ENCODE data around the gene FBN1. TPM values are rescaled to one million over a fixed set of nuclear protein-coding genes. Genes with fewer than 3 reads are reported as not detected.
A peak's percentile ranks its signal among the peaks of the same experiment; 100 is the strongest.

Gene FBN1
- 3.5 and 3.8 TPM in 2 replicates for total RNA-seq (2014; rRNA removed; shearing (Covaris generic))
- polyA plus RNA-seq (2016; fragmentation: Nextera tagmentation; extraction: Ambion mirVana): 1.2 and 1.9 TPM in 2 replicates
- long read RNA-seq: 0 reads

DNA sequence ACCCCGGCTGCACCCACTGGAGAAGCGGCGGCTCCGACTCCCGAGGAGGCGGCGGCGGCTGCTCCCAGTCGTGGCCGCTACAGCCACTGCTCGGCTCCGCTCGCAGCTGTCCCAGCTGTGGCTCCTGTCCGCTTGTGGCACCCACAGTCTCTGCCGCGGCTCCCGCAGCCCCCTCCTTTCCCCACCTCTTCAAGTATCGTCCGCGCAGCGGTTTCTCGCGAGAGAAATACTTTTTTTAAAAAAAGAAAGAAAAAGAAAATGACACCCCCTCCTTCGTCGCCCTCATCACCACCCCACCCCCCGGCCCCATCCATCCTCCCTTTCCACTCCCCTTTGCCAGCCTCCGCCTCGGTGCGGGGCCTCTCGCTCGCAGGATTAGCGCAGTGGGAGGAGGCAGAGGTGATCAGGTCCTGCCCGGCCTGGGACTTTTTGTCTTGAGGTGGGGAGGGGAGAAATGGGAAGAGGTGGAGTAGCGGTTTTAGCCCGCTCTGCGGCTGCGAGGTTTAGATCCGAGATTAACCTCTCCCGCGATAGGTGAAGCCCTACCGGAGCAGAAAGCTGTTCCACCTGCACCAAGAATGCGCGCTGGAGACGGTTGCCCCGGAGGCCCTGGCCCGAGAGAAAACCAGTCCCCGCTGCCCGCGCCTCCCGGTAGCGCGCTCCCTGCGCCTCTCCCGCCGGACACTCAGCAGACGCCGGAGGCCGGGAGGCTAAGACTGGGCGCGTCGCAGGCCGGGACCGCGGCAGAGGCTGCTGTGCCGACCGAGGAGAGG lies at the start of gene FBN1:
FBN1 (minus strand) TSS at position 152 of the 773 bp plus-strand sequence. CDS start 940 bp downstream, outside the sequence.
- peak within 1 kb of the TSS; percentile 100 for H2AFZ ChIP-seq
- H3K79me2 ChIP-seq (replicated peaks; ENCODE audit: insufficient read depth): no peaks in the 10 kb centered on the region
- H3K4me1 ChIP-seq (ENCODE audit: insufficient read depth): peaks cover 28% of the 10 kb centered on the region
- H3K4me2 ChIP-seq: peak within 1 kb of the TSS; percentile 92
- H3K27ac Mint-ChIP-seq: no peak within 1 kb of the TSS
- peaks cover 3% of the 10 kb centered on the region for H4K20me1 ChIP-seq (replicated peaks; ENCODE audit: insufficient read depth)
- H3K9me3 Mint-ChIP-seq: no peaks in the 10 kb centered on the region
- H3K9me2 ChIP-seq (ENCODE audit: insufficient read depth): no peaks in the 10 kb centered on the region
- peaks cover 24% of the 10 kb centered on the region for H3K4me1 Mint-ChIP-seq
- H3F3A ChIP-seq (replicated peaks; ENCODE audit: low read depth): 0 out of 2 replicates have a peak, but pooled peaks cover 2% of the 10 kb centered on the region
- peak; percentile 66 for ATAC-seq
- no peaks in the 10 kb centered on the region for H3K36me3 ChIP-seq (ENCODE audit: insufficient read depth)
- H3K27me3 ChIP-seq (ENCODE audit: insufficient read depth): peaks cover 65% of the 10 kb centered on the region
- peak within 1 kb of the TSS; percentile 65 for H3K4me3 Mint-ChIP-seq
- H3K36me3 Mint-ChIP-seq (ENCODE audit: low read depth): no peaks in the 10 kb centered on the region
- H3K27ac ChIP-seq (ENCODE audit: low read depth): no peak within 1 kb of the TSS
- peak within 1 kb of the TSS; percentile 84 for H3K4me3 ChIP-seq
- peak; percentile 86 for DNase-seq (ENCODE audit: low spot score)
- peaks cover 25% of the 10 kb centered on the region for H3K27me3 Mint-ChIP-seq (ENCODE audit: insufficient read depth, low read depth, poor library complexity)
- peak; percentile 37; the same call in 1 of the 2 replicates for TF ChIP-seq POLR2AphosphoS5 (IDR thresholded peaks at IDR 0.05; ENCODE audit: low read depth)
- no peak for TF ChIP-seq JUNB (IDR thresholded peaks at IDR 0.05; ENCODE audit: unreplicated experiment)
- TF ChIP-seq ZNF114 (CRISPR knock-in tag; IDR thresholded peaks at IDR 0.05): no peak
- TF ChIP-seq, protein P1, sequence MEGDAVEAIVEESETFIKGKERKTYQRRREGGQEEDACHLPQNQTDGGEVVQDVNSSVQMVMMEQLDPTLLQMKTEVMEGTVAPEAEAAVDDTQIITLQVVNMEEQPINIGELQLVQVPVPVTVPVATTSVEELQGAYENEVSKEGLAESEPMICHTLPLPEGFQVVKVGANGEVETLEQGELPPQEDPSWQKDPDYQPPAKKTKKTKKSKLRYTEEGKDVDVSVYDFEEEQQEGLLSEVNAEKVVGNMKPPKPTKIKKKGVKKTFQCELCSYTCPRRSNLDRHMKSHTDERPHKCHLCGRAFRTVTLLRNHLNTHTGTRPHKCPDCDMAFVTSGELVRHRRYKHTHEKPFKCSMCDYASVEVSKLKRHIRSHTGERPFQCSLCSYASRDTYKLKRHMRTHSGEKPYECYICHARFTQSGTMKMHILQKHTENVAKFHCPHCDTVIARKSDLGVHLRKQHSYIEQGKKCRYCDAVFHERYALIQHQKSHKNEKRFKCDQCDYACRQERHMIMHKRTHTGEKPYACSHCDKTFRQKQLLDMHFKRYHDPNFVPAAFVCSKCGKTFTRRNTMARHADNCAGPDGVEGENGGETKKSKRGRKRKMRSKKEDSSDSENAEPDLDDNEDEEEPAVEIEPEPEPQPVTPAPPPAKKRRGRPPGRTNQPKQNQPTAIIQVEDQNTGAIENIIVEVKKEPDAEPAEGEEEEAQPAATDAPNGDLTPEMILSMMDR (conservative IDR thresholded peaks at IDR 0.05; ENCODE audit: low read depth in 2 of 2): no peak
- TF ChIP-seq, protein P2, sequence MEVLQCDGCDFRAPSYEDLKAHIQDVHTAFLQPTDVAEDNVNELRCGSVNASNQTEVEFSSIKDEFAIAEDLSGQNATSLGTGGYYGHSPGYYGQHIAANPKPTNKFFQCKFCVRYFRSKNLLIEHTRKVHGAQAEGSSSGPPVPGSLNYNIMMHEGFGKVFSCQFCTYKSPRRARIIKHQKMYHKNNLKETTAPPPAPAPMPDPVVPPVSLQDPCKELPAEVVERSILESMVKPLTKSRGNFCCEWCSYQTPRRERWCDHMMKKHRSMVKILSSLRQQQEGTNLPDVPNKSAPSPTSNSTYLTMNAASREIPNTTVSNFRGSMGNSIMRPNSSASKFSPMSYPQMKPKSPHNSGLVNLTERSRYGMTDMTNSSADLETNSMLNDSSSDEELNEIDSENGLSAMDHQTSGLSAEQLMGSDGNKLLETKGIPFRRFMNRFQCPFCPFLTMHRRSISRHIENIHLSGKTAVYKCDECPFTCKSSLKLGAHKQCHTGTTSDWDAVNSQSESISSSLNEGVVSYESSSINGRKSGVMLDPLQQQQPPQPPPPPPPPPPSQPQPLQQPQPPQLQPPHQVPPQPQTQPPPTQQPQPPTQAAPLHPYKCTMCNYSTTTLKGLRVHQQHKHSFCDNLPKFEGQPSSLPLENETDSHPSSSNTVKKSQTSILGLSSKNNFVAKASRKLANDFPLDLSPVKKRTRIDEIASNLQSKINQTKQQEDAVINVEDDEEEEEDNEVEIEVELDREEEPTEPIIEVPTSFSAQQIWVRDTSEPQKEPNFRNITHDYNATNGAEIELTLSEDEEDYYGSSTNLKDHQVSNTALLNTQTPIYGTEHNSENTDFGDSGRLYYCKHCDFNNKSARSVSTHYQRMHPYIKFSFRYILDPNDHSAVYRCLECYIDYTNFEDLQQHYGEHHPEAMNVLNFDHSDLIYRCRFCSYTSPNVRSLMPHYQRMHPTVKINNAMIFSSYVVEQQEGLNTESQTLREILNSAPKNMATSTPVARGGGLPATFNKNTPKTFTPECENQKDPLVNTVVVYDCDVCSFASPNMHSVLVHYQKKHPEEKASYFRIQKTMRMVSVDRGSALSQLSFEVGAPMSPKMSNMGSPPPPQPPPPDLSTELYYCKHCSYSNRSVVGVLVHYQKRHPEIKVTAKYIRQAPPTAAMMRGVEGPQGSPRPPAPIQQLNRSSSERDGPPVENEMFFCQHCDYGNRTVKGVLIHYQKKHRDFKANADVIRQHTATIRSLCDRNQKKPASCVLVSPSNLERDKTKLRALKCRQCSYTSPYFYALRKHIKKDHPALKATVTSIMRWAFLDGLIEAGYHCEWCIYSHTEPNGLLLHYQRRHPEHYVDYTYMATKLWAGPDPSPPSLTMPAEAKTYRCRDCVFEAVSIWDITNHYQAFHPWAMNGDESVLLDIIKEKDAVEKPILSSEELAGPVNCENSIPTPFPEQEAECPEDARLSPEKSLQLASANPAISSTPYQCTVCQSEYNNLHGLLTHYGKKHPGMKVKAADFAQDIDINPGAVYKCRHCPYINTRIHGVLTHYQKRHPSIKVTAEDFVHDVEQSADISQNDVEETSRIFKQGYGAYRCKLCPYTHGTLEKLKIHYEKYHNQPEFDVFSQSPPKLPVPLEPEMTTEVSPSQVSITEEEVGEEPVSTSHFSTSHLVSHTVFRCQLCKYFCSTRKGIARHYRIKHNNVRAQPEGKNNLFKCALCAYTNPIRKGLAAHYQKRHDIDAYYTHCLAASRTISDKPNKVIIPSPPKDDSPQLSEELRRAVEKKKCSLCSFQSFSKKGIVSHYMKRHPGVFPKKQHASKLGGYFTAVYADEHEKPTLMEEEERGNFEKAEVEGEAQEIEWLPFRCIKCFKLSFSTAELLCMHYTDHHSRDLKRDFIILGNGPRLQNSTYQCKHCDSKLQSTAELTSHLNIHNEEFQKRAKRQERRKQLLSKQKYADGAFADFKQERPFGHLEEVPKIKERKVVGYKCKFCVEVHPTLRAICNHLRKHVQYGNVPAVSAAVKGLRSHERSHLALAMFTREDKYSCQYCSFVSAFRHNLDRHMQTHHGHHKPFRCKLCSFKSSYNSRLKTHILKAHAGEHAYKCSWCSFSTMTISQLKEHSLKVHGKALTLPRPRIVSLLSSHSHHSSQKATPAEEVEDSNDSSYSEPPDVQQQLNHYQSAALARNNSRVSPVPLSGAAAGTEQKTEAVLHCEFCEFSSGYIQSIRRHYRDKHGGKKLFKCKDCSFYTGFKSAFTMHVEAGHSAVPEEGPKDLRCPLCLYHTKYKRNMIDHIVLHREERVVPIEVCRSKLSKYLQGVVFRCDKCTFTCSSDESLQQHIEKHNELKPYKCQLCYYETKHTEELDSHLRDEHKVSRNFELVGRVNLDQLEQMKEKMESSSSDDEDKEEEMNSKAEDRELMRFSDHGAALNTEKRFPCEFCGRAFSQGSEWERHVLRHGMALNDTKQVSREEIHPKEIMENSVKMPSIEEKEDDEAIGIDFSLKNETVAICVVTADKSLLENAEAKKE (CRISPR knock-in tag; IDR thresholded peaks at IDR 0.05): no peak
- TF ChIP-seq, protein P3, sequence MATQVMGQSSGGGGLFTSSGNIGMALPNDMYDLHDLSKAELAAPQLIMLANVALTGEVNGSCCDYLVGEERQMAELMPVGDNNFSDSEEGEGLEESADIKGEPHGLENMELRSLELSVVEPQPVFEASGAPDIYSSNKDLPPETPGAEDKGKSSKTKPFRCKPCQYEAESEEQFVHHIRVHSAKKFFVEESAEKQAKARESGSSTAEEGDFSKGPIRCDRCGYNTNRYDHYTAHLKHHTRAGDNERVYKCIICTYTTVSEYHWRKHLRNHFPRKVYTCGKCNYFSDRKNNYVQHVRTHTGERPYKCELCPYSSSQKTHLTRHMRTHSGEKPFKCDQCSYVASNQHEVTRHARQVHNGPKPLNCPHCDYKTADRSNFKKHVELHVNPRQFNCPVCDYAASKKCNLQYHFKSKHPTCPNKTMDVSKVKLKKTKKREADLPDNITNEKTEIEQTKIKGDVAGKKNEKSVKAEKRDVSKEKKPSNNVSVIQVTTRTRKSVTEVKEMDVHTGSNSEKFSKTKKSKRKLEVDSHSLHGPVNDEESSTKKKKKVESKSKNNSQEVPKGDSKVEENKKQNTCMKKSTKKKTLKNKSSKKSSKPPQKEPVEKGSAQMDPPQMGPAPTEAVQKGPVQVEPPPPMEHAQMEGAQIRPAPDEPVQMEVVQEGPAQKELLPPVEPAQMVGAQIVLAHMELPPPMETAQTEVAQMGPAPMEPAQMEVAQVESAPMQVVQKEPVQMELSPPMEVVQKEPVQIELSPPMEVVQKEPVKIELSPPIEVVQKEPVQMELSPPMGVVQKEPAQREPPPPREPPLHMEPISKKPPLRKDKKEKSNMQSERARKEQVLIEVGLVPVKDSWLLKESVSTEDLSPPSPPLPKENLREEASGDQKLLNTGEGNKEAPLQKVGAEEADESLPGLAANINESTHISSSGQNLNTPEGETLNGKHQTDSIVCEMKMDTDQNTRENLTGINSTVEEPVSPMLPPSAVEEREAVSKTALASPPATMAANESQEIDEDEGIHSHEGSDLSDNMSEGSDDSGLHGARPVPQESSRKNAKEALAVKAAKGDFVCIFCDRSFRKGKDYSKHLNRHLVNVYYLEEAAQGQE (IDR thresholded peaks at IDR 0.05; ENCODE audit: unreplicated experiment): no peak
- 0 out of 2 replicates have a peak, but pooled peaks have one; percentile 8 for TF ChIP-seq CREB1 (CRISPR knock-in tag; IDR thresholded peaks at IDR 0.05; ENCODE audit: low read depth)
- TF ChIP-seq STAT1 (IDR thresholded peaks at IDR 0.05; ENCODE audit: unreplicated experiment): no peak
- no peak for TF ChIP-seq ZNF331 (CRISPR knock-in tag; IDR thresholded peaks at IDR 0.05; ENCODE audit: low read depth)
